SK-N-SH (cell line): Measurements from ENCODE around the gene ZNF462.

Experiments
- CHD2 ChIP-seq: fragments of 150-350 bp; IDR thresholded peaks from 2 replicates; pipeline ENCODE4 v1.6.1; 2018; ENCODE audit warnings: low read length; ENCODE audit not compliant: partially characterized antibody
- CTCF ChIP-seq: fragments of 200-600 bp; sonication (generic); IDR thresholded peaks from 2 replicates; pipeline ENCODE4 v1.6.1; 2017; ENCODE audit warnings: antibody characterized with exemption, mild to moderate bottlenecking, moderate library complexity
- EP300 ChIP-seq, 2 experiments: IDR thresholded peaks; 2 replicates each; pipeline versions ENCODE4 v1.4.0 to v1.6.1; 2012; ENCODE audit warnings: borderline replicate concordance in 1 of 2, low read depth in 1 of 2, low read length in 1 of 2
- EZH2phosphoT487 ChIP-seq: fragments of 200-600 bp; sonication (generic); IDR thresholded peaks from 2 replicates; pipeline ENCODE4 v1.6.1; 2017; ENCODE audit warnings: low read depth, mixed run types, mild to moderate bottlenecking, antibody characterized with exemption, moderate library complexity, borderline replicate concordance
- NFIC ChIP-seq: IDR thresholded peaks from 2 replicates; pipeline ENCODE4 v1.4.0; 2012; ENCODE audit warnings: borderline replicate concordance
- POLR2AphosphoS5 ChIP-seq: IDR thresholded peaks from 2 replicates; pipeline ENCODE4 v1.6.1; 2012; ENCODE audit warnings: low read depth, low read length
- RAD21 ChIP-seq: IDR thresholded peaks from 2 replicates; pipeline ENCODE4 v1.6.1; 2012; ENCODE audit warnings: mild to moderate bottlenecking, low read length
- REST ChIP-seq: IDR thresholded peaks from 2 replicates; pipeline ENCODE4 v1.6.1; 2012; ENCODE audit warnings: mild to moderate bottlenecking, low read depth, low read length, moderate library complexity
- RFX5 ChIP-seq: IDR thresholded peaks from 2 replicates; pipeline ENCODE4 v1.6.1; 2012; ENCODE audit warnings: mild to moderate bottlenecking, improper control_type of control experiment, low read length
- SIN3A ChIP-seq: IDR thresholded peaks from 2 replicates; pipeline ENCODE4 v1.6.1; 2012; ENCODE audit warnings: low read depth, mild to moderate bottlenecking, low read length, moderate library complexity, borderline replicate concordance
- TCF12 ChIP-seq: IDR thresholded peaks from 2 replicates; pipeline ENCODE4 v1.4.0; 2012
- USF2 ChIP-seq: fragments of 150-350 bp; IDR thresholded peaks from 2 replicates; pipeline ENCODE4 v1.6.1; 2017; ENCODE audit warnings: antibody characterized with exemption, low read length, low read depth, borderline replicate concordance

GRCh38 chr9:107039542-107039941 is 176.6 kb downstream of the ZNF462 start:
- no peak for TF ChIP-seq POLR2AphosphoS5
- TF ChIP-seq CTCF = no peak
- no peak for TF ChIP-seq REST
- TF ChIP-seq EZH2phosphoT487 = no peak
- no peak for TF ChIP-seq SIN3A
- TF ChIP-seq USF2 = no peak
- no peak for TF ChIP-seq RFX5
- no peak for TF ChIP-seq TCF12
- TF ChIP-seq CHD2 = no peak
- no peak for TF ChIP-seq NFIC
- TF ChIP-seq RAD21 = no peak
- TF ChIP-seq EP300 (IDR thresholded peaks at IDR 0.05; ENCODE audit: borderline replicate concordance in 1 of 2, low read depth in 1 of 2, low read length in 1 of 2) = no peak
